CD14-positive monocyte (primary cell): ENCODE results near the gene CHRD. TPM values are rescaled to one million over a fixed set of nuclear protein-coding genes. Genes with fewer than 3 reads are reported as not detected.

ENCODE experiments used
- DNase-seq, 3 donors: peaks; one replicate each; pipeline ENCODE4 v3.0.0-alpha.2; 2011 to 2022
- H2AFZ ChIP-seq: 2 replicates; pipeline ENCODE4 v1.6.0; 2012; ENCODE audit warnings: mild to moderate bottlenecking, low read depth, low read length, inconsistent platforms; ENCODE audit not compliant: insufficient read depth, poor library complexity, severe bottlenecking
- H3K27ac ChIP-seq, 2 donors: 1 replicate in 1 of 2; 2 replicates in 1 of 2; pipeline ENCODE4 v1.5.1; 2012 to 2013; ENCODE audit warnings: low read length in 2 of 2, control low read depth in 1 of 2, inconsistent platforms in 1 of 2, low read depth in 1 of 2, mild to moderate bottlenecking in 1 of 2
- H3K27me3 ChIP-seq, 2 donors: one replicate each; pipeline versions ENCODE4 v1.6.0 to v1.6.1; 2011 to 2013; ENCODE audit warnings: low read length in 2 of 2; ENCODE audit not compliant: control insufficient read depth in 2 of 2, insufficient read depth in 2 of 2
- H3K36me3 ChIP-seq, 2 donors: replicated peaks in 1 of 2; 1 replicate in 1 of 2; 2 replicates in 1 of 2; pipeline versions ENCODE4 v1.5.1 to v1.6.1; 2012 to 2013; ENCODE audit warnings: low read length in 2 of 2, control low read depth in 1 of 2, inconsistent platforms in 1 of 2, mild to moderate bottlenecking in 1 of 2; ENCODE audit not compliant: insufficient read depth in 2 of 2, control insufficient read depth in 1 of 2
- H3K4me1 ChIP-seq, 2 donors: 1 replicate in 1 of 2; 2 replicates in 1 of 2; pipeline versions ENCODE4 v1.5.1 to v1.6.1; 2012 to 2013; ENCODE audit warnings: low read length in 2 of 2, control low read depth in 1 of 2, inconsistent platforms in 1 of 2, mild to moderate bottlenecking in 1 of 2, moderate library complexity in 1 of 2; ENCODE audit not compliant: insufficient read depth in 2 of 2, control insufficient read depth in 1 of 2
- H3K4me2 ChIP-seq: replicated peaks from 2 replicates; pipeline ENCODE3; 2012; ENCODE audit warnings: low read length, moderate library complexity, mild to moderate bottlenecking; ENCODE audit not compliant: poor library complexity, severe bottlenecking; ENCODE audit errors: extremely low read depth
- H3K4me3 ChIP-seq, 3 experiments: fragments of 200-600 bp in 1 of 3; sonication (generic) in 1 of 3; replicated peaks in 1 of 3; 1 replicate in 2 of 3; 2 replicates in 1 of 3; pipeline ENCODE4 v1.5.1; 2011 to 2013; ENCODE audit warnings: low read length in 3 of 3, mild to moderate bottlenecking in 3 of 3, control low read depth in 2 of 3, low read depth in 2 of 3, inconsistent platforms in 1 of 3, moderate library complexity in 1 of 3
- H3K79me2 ChIP-seq: 2 replicates; pipeline ENCODE4 v1.6.0; 2012; ENCODE audit warnings: mild to moderate bottlenecking, control low read depth, inconsistent platforms, low read length, moderate library complexity; ENCODE audit not compliant: insufficient read depth
- H3K9ac ChIP-seq: 2 replicates; pipeline ENCODE4 v1.6.0; 2017; ENCODE audit warnings: low read length, mild to moderate bottlenecking; ENCODE audit not compliant: insufficient read depth, poor library complexity, severe bottlenecking
- H3K9me3 ChIP-seq, 2 donors: replicated peaks in 1 of 2; 1 replicate in 1 of 2; 2 replicates in 1 of 2; pipeline versions ENCODE4 v1.5.1 to v1.6.1; 2012 to 2013; ENCODE audit warnings: low read length in 2 of 2, control low read depth in 1 of 2; ENCODE audit not compliant: control insufficient read depth in 1 of 2, insufficient read depth in 1 of 2
- H4K20me1 ChIP-seq: 2 replicates; pipeline ENCODE4 v1.6.0; 2012; ENCODE audit warnings: mild to moderate bottlenecking, low read length, control low read depth, moderate library complexity; ENCODE audit not compliant: insufficient read depth
- H3K27ac Mint-ChIP-seq, 7 donors: one replicate each; pipeline ENCODE4 v1.8.0; 2020; ENCODE audit warnings: mild to moderate bottlenecking in 7 of 7, mixed read lengths in 7 of 7, moderate library complexity in 6 of 7, inconsistent platforms in 2 of 7
- H3K27me3 Mint-ChIP-seq, 3 donors: one replicate each; pipeline ENCODE4 v1.8.0; 2021 to 2022; ENCODE audit warnings: low read depth in 3 of 3, mild to moderate bottlenecking in 3 of 3, mixed read lengths in 3 of 3, moderate library complexity in 3 of 3, inconsistent platforms in 1 of 3
- H3K36me3 Mint-ChIP-seq, 2 donors: one replicate each; pipeline ENCODE4 v1.8.0; 2020; ENCODE audit warnings: mixed read lengths in 2 of 2, inconsistent platforms in 1 of 2, mild to moderate bottlenecking in 1 of 2
- H3K4me1 Mint-ChIP-seq: one replicate; pipeline ENCODE4 v1.8.0; 2020; ENCODE audit warnings: mild to moderate bottlenecking, mixed read lengths
- H3K4me3 Mint-ChIP-seq, 2 donors: one replicate each; pipeline ENCODE4 v1.8.0; 2020; ENCODE audit warnings: mild to moderate bottlenecking in 2 of 2, mixed read lengths in 2 of 2, moderate library complexity in 1 of 2
- H3K9me3 Mint-ChIP-seq, 7 donors: one replicate each; pipeline ENCODE4 v1.8.0; 2020 to 2022; ENCODE audit warnings: mixed read lengths in 7 of 7, mild to moderate bottlenecking in 6 of 7, moderate library complexity in 6 of 7, inconsistent platforms in 2 of 7
- WGBS: methylation state at CpG from one replicate; pipeline ENCODE4 v1.1.5; 2013; ENCODE audit warnings: missing lambda C conversion rate; ENCODE audit not compliant: insufficient coverage; 5-methylcytosine and 5-hydroxymethylcytosine counted together
- intact Hi-C, 2 donors: fragments of 100-400 bp; cut with micrococcal nuclease; formaldehyde crosslinking; loops; one replicate each; pipeline versions ENCODE4 v1.15.0 to v1.15.1; 2023
- polyA plus RNA-seq, 3 donors: library from polyadenylated mRNA; depleted of rRNA in 1 of 3; unstranded in 2 of 3; stranded (reverse) in 1 of 3; fragments of 300-500 nt in 2 of 3; fragments of >200 nt in 1 of 3; fragmentation: Illumina TruSeq in 2 of 3; gene quantifications; 1 replicate in 2 of 3; 2 replicates in 1 of 3; pipeline ENCODE4 v1.2.3, GENCODE V29; 2012 to 2021
- TF ChIP-seq, protein P1 (sequence below): fragments of 200-600 bp; IDR thresholded peaks from one replicate; pipeline ENCODE4 v1.8.0; 2022; ENCODE audit warnings: antibody characterized with exemption, mild to moderate bottlenecking

Gene CHRD
- polyA plus RNA-seq, 3 donors, result 0.03 TPM; not detected in 2

DNA sequence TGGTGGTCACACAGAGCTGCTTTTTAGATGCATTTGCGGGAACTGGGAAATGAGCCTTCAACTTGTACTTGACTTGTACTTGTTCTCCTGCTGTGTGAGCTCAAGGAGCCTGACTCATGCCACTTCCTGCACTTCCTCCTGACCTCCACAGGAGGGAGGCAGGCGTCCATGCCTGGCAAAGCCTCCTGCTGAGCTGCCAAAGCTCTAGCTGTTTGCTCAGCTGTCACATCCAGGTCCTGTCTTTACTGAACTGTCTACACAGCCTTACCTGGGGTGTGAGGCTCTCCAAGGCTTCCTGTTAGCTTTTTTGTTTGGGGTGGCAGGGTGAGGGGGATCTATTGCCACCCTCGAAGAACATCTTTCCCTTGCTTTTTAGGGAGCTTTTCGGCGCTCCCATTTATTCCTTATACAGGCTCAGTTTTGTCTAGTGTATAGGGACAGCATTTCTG is 8.3 kb upstream of the CHRD start:
- H3K27me3 ChIP-seq, result peaks cover 0 to 16% of the 10 kb centered on the region in 2 donors
- TF ChIP-seq, protein P1, sequence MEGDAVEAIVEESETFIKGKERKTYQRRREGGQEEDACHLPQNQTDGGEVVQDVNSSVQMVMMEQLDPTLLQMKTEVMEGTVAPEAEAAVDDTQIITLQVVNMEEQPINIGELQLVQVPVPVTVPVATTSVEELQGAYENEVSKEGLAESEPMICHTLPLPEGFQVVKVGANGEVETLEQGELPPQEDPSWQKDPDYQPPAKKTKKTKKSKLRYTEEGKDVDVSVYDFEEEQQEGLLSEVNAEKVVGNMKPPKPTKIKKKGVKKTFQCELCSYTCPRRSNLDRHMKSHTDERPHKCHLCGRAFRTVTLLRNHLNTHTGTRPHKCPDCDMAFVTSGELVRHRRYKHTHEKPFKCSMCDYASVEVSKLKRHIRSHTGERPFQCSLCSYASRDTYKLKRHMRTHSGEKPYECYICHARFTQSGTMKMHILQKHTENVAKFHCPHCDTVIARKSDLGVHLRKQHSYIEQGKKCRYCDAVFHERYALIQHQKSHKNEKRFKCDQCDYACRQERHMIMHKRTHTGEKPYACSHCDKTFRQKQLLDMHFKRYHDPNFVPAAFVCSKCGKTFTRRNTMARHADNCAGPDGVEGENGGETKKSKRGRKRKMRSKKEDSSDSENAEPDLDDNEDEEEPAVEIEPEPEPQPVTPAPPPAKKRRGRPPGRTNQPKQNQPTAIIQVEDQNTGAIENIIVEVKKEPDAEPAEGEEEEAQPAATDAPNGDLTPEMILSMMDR, result peak; percentile 95
- peaks cover 0 to 2% (median 0%) of the 10 kb centered on the region in 7 donors for H3K9me3 Mint-ChIP-seq
- H3K27me3 Mint-ChIP-seq, result peaks cover 16 to 40% (median 29%) of the 10 kb centered on the region in 3 donors
- H3K4me1 ChIP-seq, result peaks cover 0 to 6% of the 10 kb centered on the region in 2 donors
- 0% methylated on average over 1 of the region's 5 CpGs for WGBS
- no peak overlapping the region for H3K4me2 ChIP-seq
- no peak overlapping the region for H3K27ac ChIP-seq
- H3K4me3 Mint-ChIP-seq, result no peak overlapping the region
- H2AFZ ChIP-seq, result no peak overlapping the region
- H3K36me3 ChIP-seq, result peaks cover 13 to 32% of the 10 kb centered on the region in 2 donors
- no peaks in the 10 kb centered on the region for H3K9me3 ChIP-seq
- H4K20me1 ChIP-seq, result no peaks in the 10 kb centered on the region
- H3K9ac ChIP-seq, result no peak overlapping the region
- peak; percentile 71 to 80 (median 71) for DNase-seq
- intact Hi-C loops, result loop anchor here (2.0 to 10.0 kb wide), 3 partner anchors 173 to 423 kb away; no protein-coding TSS in a partner anchor
- peaks cover 27 to 30% of the 10 kb centered on the region in 2 donors for H3K36me3 Mint-ChIP-seq
- no peak overlapping the region for H3K4me3 ChIP-seq
- peaks cover 8% of the 10 kb centered on the region for H3K4me1 Mint-ChIP-seq
- no peaks in the 10 kb centered on the region for H3K79me2 ChIP-seq
- H3K27ac Mint-ChIP-seq, result no peak overlapping the region

DNA sequence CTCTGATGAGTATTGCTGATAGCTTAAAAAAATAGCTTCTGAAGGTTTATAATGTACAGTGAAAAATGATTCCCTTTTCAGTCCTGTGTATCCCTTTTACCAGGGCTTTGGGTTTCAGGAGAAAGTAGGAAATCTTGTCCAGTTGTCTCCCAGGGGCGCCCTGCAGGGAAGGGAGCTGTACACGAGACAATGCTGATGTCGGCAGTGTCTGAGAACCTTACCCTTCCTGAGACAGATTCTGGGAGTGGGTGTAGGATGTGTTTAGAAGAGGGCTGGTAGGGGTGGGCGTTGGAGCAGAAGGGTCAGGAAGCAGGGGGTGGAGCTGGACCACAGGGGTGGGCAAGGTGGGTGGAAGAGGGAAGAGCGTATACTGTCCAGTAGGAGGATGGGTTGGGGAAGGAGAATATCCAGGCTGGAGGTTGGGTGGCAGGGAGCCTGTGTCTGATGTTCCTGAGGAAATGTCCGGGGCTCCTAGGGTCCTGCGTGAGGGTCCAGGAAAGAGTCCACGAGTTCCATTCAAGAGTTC is 7.5 kb upstream of the CHRD start:
- Mint-ChIP-seq H3K4me1 (peaks cover 4% of the 10 kb centered on the region), H3K4me3 (no peak overlapping the region), H3K27me3 (peaks cover 23 to 47% (median 36%) of the 10 kb centered on the region in 3 donors), H3K9me3 (peaks cover 0 to 2% (median 0%) of the 10 kb centered on the region in 7 donors), H3K27ac (no peak overlapping the region), H3K36me3 (peaks cover 19 to 22% of the 10 kb centered on the region in 2 donors)
- no peak overlapping the region for H3K4me2 ChIP-seq
- no peak overlapping the region for H2AFZ ChIP-seq
- H3K9me3 ChIP-seq, result no peaks in the 10 kb centered on the region
- intact Hi-C loops, result loop anchor here (10.0 kb wide), 2 partner anchors 402 to 422 kb away; no protein-coding TSS in a partner anchor
- H4K20me1 ChIP-seq, result no peaks in the 10 kb centered on the region
- no peak overlapping the region for H3K9ac ChIP-seq
- no peaks in the 10 kb centered on the region for H3K79me2 ChIP-seq
- H3K36me3 ChIP-seq, result peaks cover 12 to 25% of the 10 kb centered on the region in 2 donors
- no peak overlapping the region for H3K4me3 ChIP-seq
- TF ChIP-seq, protein P1, result no peak
- H3K27ac ChIP-seq, result no peak overlapping the region
- DNase-seq, result no peak
- WGBS, result 74% methylated on average over 8 of the region's 8 CpGs
- peaks cover 0 to 21% of the 10 kb centered on the region in 2 donors for H3K27me3 ChIP-seq
- peaks cover 0 to 6% of the 10 kb centered on the region in 2 donors for H3K4me1 ChIP-seq
